HEK293T (cell line): ENCODE results near the gene ACTN3.
"Not testable (repeated sequence)": the region's sequence is repeated elsewhere in the genome, so short reads cannot be mapped to it uniquely, and the experiment has no call there.

ENCODE experiments used
- CTBP1 ChIP-seq: fragments of 450-650 bp; IDR thresholded peaks from 2 replicates; pipeline ENCODE4 v1.6.1; 2016; ENCODE audit warnings: borderline replicate concordance
- NFRKB ChIP-seq: fragments of 450-650 bp; IDR thresholded peaks from 2 replicates; pipeline ENCODE4 v1.6.1; 2016; ENCODE audit warnings: mild to moderate bottlenecking, moderate library complexity
- SP1 ChIP-seq: fragments of 450-650 bp; IDR thresholded peaks from 2 replicates; pipeline ENCODE4 v1.6.1; 2017
- SUZ12 ChIP-seq: fragments of 450-650 bp; IDR thresholded peaks from 2 replicates; pipeline ENCODE4 v1.6.1; 2016; ENCODE audit warnings: mild to moderate bottlenecking
- TARDBP ChIP-seq: fragments of 450-650 bp; IDR thresholded peaks from 2 replicates; pipeline ENCODE4 v1.6.1; 2016

GRCh38 chr11:66540598-66540997 is 6.1 kb upstream of the ACTN3 start:
- not testable (repeated sequence) for TF ChIP-seq NFRKB, TARDBP, SP1, CTBP1, SUZ12
